GM23338 (cell line): ENCODE data around the gene SLC12A7. TPM values are rescaled to one million over a fixed set of nuclear protein-coding genes. Genes with fewer than 3 reads are reported as not detected.

Experiments
- ATAC-seq: fragments of 200-7000 bp; cut with Tn5 transposase; 3 replicates; pipeline ENCODE4 v1.9.1; 2020
- DNase-seq: peaks from one replicate; pipeline ENCODE4 v3.0.0-alpha.2; 2015; ENCODE audit warnings: low spot score
- H2AFZ ChIP-seq: fragments of 200-600 bp; sonication (generic); 2 replicates; pipeline ENCODE4 v1.8.0; 2016; ENCODE audit warnings: antibody characterized with exemption, mild to moderate bottlenecking, moderate library complexity
- H3F3A ChIP-seq: fragments of 200-600 bp; sonication (generic); replicated peaks from 2 replicates; pipeline ENCODE4 v1.8.0; 2017; ENCODE audit warnings: antibody characterized with exemption, mixed run types, low read depth
- H3K27ac ChIP-seq: fragments of 200-600 bp; sonication (generic); 2 replicates; pipeline ENCODE4 v1.6.1; 2016; ENCODE audit warnings: low read depth
- H3K27me3 ChIP-seq: fragments of 200-600 bp; sonication (generic); 2 replicates; pipeline ENCODE4 v1.8.0; 2016; ENCODE audit warnings: mild to moderate bottlenecking, mixed run types, moderate library complexity; ENCODE audit not compliant: insufficient read depth
- H3K36me3 ChIP-seq: fragments of 200-600 bp; sonication (generic); 2 replicates; pipeline ENCODE4 v1.8.0; 2016; ENCODE audit warnings: mild to moderate bottlenecking; ENCODE audit not compliant: insufficient read depth
- H3K4me1 ChIP-seq: fragments of 200-600 bp; sonication (generic); 2 replicates; pipeline ENCODE4 v1.8.0; 2016; ENCODE audit warnings: mild to moderate bottlenecking, moderate library complexity; ENCODE audit not compliant: insufficient read depth
- H3K4me2 ChIP-seq: fragments of 200-600 bp; sonication (generic); 2 replicates; pipeline ENCODE4 v1.7.1; 2017; ENCODE audit warnings: mixed run types
- H3K4me3 ChIP-seq: fragments of 200-600 bp; sonication (generic); 2 replicates; pipeline ENCODE4 v1.6.1; 2016; ENCODE audit warnings: mixed run types
- H3K79me2 ChIP-seq: fragments of 200-600 bp; sonication (generic); replicated peaks from 2 replicates; pipeline ENCODE4 v1.8.0; 2017; ENCODE audit warnings: mild to moderate bottlenecking; ENCODE audit not compliant: insufficient read depth
- H3K9me2 ChIP-seq: fragments of 200-600 bp; sonication (generic); 2 replicates; pipeline ENCODE4 v1.8.0; 2017; ENCODE audit not compliant: insufficient read depth
- H4K20me1 ChIP-seq: fragments of 200-600 bp; sonication (generic); replicated peaks from 2 replicates; pipeline ENCODE4 v1.8.0; 2017; ENCODE audit warnings: mild to moderate bottlenecking; ENCODE audit not compliant: insufficient read depth
- H3K27ac Mint-ChIP-seq: 2 replicates; pipeline ENCODE4 v1.8.0; 2020; ENCODE audit warnings: inconsistent platforms, mild to moderate bottlenecking, moderate library complexity, mixed read lengths
- H3K27me3 Mint-ChIP-seq: 3 replicates; pipeline ENCODE4 v1.8.0; 2022; ENCODE audit warnings: low read depth, mild to moderate bottlenecking, moderate library complexity, mixed read lengths, inconsistent platforms; ENCODE audit not compliant: insufficient read depth, poor library complexity
- H3K36me3 Mint-ChIP-seq: 3 replicates; pipeline ENCODE4 v1.8.0; 2021; ENCODE audit warnings: low read depth, mild to moderate bottlenecking, inconsistent platforms, moderate library complexity, mixed read lengths
- H3K4me1 Mint-ChIP-seq: 3 replicates; pipeline ENCODE4 v1.8.0; 2020; ENCODE audit warnings: mild to moderate bottlenecking, inconsistent platforms, mixed read lengths
- H3K4me3 Mint-ChIP-seq: 3 replicates; pipeline ENCODE4 v1.8.0; 2021; ENCODE audit warnings: moderate library complexity, mild to moderate bottlenecking, inconsistent platforms, mixed read lengths
- H3K9me3 Mint-ChIP-seq: 3 replicates; pipeline ENCODE4 v1.8.0; 2020; ENCODE audit warnings: moderate library complexity, mild to moderate bottlenecking, inconsistent platforms, mixed read lengths
- CREB1 ChIP-seq: fragments of 250-450 bp; sonication (Bioruptor Pico); IDR thresholded peaks from 2 replicates; pipeline ENCODE4 v1.5.0; 2020; ENCODE audit warnings: low read depth, mild to moderate bottlenecking, moderate library complexity
- EZH2 ChIP-seq: fragments of 200-600 bp; sonication (generic); IDR thresholded peaks from one replicate; pipeline ENCODE4 v1.8.0; 2017; ENCODE audit warnings: antibody characterized with exemption, mild to moderate bottlenecking, low read depth; ENCODE audit not compliant: unreplicated experiment
- EZH2phosphoT487 ChIP-seq: fragments of 200-600 bp; sonication (generic); IDR thresholded peaks from one replicate; pipeline ENCODE4 v1.8.1; 2018; ENCODE audit warnings: antibody characterized with exemption; ENCODE audit not compliant: unreplicated experiment
- JUNB ChIP-seq: IDR thresholded peaks from one replicate; pipeline ENCODE4 v1.6.1; 2016; ENCODE audit warnings: antibody characterized with exemption; ENCODE audit not compliant: unreplicated experiment
- NANOG ChIP-seq: IDR thresholded peaks from 2 replicates; pipeline ENCODE4 v1.6.1; 2016; ENCODE audit warnings: antibody characterized with exemption, borderline replicate concordance
- POLR2AphosphoS5 ChIP-seq: IDR thresholded peaks from 2 replicates; pipeline ENCODE4 v1.6.1; 2016; ENCODE audit warnings: antibody characterized with exemption, low read depth
- STAT1 ChIP-seq: IDR thresholded peaks from one replicate; pipeline ENCODE4 v1.6.1; 2016; ENCODE audit warnings: antibody characterized with exemption; ENCODE audit not compliant: unreplicated experiment
- ZNF114 ChIP-seq: fragments of 250-450 bp; sonication (Bioruptor Pico); IDR thresholded peaks from 2 replicates; pipeline ENCODE4 v1.5.0; 2020; ENCODE audit warnings: mild to moderate bottlenecking, moderate library complexity
- ZNF331 ChIP-seq: fragments of 250-450 bp; sonication (Bioruptor Pico); IDR thresholded peaks from 2 replicates; pipeline ENCODE4 v1.5.0; 2020; ENCODE audit warnings: low read depth, mild to moderate bottlenecking, moderate library complexity
- polyA plus RNA-seq: library from polyadenylated mRNA; unstranded; fragments of >200 nt; fragmentation: Nextera tagmentation; extraction: Ambion mirVana; gene quantifications from 2 replicates; pipeline ENCODE4 v1.2.1, GENCODE V29; 2016
- total RNA-seq: library from RNA; depleted of rRNA; stranded (reverse); fragments of >200 nt; shearing (Covaris generic); gene quantifications from 2 replicates; pipeline ENCODE4 v1.2.3, GENCODE V29; 2014
- TF ChIP-seq, protein P1 (sequence below): fragments of 250-450 bp; sonication (Bioruptor Pico); IDR thresholded peaks from 2 replicates; pipeline ENCODE4 v1.5.0; 2020; ENCODE audit warnings: mild to moderate bottlenecking, moderate library complexity
- TF ChIP-seq, protein P2 (sequence below): IDR thresholded peaks from one replicate; pipeline ENCODE4 v1.6.1; 2018; ENCODE audit warnings: antibody characterized with exemption; ENCODE audit not compliant: unreplicated experiment
- TF ChIP-seq, protein P3 (sequence below): IDR thresholded peaks from 2 replicates; pipeline ENCODE4 v1.6.1; 2016; ENCODE audit warnings: antibody characterized with exemption
- TF ChIP-seq, protein P4 (sequence below), 2 experiments: fragments of 200-600 bp in 1 of 2; sonication (generic) in 1 of 2; conservative IDR thresholded peaks; 2 replicates each; pipeline versions ENCODE4 v1.5.1 to v1.6.1; 2016 to 2017; ENCODE audit warnings: antibody characterized with exemption in 2 of 2, low read depth in 2 of 2, mild to moderate bottlenecking in 2 of 2, moderate library complexity in 1 of 2

SLC12A7 gene
- total and polyA plus RNA-seq, 2 experiments from 2014 or later, result 7.4 to 32.2 TPM

DNA sequence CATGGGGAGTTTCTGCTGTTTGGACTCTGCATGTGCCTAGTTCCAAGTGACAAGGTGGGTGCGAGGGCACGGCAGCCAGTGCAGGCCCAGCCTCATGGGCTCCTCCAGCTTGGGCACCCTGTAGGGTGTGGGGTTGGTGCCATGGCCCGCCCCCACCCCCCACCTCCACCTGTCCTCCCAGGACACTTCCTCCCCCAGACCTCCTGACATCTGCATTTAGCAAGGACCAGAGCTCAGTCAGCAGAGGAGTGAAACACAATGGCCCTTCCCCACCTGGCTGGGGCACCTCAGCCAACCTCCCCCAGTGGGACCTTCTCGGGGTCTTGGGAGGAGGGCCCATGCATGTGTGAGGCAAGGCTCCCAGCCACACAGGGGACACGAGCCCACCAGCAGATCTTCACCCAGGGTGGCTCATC, 105.2 kb downstream of the SLC12A7 start:
- Mint-ChIP-seq H3K9me3 (no peaks in the 10 kb centered on the region; the same call in 2 of the 3 replicates), H3K27ac (no peak overlapping the region), H3K36me3 (no peaks in the 10 kb centered on the region), H3K27me3 (peaks cover 67% of the 10 kb centered on the region), H3K4me3 (no peak overlapping the region), H3K4me1 (peaks cover 40% of the 10 kb centered on the region)
- H3K27ac ChIP-seq, result no peak overlapping the region
- no peaks in the 10 kb centered on the region for H3K79me2 ChIP-seq
- no peaks in the 10 kb centered on the region; the same call in 1 of the 2 replicates for H3F3A ChIP-seq
- DNase-seq (no peak), ATAC-seq (no peak)
- no peaks in the 10 kb centered on the region for H3K9me2 ChIP-seq
- TF ChIP-seq EZH2 (no peak), NANOG (no peak), EZH2phosphoT487 (no peak), ZNF331 (CRISPR knock-in tag) (no peak), STAT1 (no peak), ZNF114 (CRISPR knock-in tag) (no peak), POLR2AphosphoS5 (no peak), CREB1 (CRISPR knock-in tag) (no peak), JUNB (no peak)
- TF ChIP-seq, protein P1, sequence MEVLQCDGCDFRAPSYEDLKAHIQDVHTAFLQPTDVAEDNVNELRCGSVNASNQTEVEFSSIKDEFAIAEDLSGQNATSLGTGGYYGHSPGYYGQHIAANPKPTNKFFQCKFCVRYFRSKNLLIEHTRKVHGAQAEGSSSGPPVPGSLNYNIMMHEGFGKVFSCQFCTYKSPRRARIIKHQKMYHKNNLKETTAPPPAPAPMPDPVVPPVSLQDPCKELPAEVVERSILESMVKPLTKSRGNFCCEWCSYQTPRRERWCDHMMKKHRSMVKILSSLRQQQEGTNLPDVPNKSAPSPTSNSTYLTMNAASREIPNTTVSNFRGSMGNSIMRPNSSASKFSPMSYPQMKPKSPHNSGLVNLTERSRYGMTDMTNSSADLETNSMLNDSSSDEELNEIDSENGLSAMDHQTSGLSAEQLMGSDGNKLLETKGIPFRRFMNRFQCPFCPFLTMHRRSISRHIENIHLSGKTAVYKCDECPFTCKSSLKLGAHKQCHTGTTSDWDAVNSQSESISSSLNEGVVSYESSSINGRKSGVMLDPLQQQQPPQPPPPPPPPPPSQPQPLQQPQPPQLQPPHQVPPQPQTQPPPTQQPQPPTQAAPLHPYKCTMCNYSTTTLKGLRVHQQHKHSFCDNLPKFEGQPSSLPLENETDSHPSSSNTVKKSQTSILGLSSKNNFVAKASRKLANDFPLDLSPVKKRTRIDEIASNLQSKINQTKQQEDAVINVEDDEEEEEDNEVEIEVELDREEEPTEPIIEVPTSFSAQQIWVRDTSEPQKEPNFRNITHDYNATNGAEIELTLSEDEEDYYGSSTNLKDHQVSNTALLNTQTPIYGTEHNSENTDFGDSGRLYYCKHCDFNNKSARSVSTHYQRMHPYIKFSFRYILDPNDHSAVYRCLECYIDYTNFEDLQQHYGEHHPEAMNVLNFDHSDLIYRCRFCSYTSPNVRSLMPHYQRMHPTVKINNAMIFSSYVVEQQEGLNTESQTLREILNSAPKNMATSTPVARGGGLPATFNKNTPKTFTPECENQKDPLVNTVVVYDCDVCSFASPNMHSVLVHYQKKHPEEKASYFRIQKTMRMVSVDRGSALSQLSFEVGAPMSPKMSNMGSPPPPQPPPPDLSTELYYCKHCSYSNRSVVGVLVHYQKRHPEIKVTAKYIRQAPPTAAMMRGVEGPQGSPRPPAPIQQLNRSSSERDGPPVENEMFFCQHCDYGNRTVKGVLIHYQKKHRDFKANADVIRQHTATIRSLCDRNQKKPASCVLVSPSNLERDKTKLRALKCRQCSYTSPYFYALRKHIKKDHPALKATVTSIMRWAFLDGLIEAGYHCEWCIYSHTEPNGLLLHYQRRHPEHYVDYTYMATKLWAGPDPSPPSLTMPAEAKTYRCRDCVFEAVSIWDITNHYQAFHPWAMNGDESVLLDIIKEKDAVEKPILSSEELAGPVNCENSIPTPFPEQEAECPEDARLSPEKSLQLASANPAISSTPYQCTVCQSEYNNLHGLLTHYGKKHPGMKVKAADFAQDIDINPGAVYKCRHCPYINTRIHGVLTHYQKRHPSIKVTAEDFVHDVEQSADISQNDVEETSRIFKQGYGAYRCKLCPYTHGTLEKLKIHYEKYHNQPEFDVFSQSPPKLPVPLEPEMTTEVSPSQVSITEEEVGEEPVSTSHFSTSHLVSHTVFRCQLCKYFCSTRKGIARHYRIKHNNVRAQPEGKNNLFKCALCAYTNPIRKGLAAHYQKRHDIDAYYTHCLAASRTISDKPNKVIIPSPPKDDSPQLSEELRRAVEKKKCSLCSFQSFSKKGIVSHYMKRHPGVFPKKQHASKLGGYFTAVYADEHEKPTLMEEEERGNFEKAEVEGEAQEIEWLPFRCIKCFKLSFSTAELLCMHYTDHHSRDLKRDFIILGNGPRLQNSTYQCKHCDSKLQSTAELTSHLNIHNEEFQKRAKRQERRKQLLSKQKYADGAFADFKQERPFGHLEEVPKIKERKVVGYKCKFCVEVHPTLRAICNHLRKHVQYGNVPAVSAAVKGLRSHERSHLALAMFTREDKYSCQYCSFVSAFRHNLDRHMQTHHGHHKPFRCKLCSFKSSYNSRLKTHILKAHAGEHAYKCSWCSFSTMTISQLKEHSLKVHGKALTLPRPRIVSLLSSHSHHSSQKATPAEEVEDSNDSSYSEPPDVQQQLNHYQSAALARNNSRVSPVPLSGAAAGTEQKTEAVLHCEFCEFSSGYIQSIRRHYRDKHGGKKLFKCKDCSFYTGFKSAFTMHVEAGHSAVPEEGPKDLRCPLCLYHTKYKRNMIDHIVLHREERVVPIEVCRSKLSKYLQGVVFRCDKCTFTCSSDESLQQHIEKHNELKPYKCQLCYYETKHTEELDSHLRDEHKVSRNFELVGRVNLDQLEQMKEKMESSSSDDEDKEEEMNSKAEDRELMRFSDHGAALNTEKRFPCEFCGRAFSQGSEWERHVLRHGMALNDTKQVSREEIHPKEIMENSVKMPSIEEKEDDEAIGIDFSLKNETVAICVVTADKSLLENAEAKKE, result no peak
- TF ChIP-seq, protein P2, sequence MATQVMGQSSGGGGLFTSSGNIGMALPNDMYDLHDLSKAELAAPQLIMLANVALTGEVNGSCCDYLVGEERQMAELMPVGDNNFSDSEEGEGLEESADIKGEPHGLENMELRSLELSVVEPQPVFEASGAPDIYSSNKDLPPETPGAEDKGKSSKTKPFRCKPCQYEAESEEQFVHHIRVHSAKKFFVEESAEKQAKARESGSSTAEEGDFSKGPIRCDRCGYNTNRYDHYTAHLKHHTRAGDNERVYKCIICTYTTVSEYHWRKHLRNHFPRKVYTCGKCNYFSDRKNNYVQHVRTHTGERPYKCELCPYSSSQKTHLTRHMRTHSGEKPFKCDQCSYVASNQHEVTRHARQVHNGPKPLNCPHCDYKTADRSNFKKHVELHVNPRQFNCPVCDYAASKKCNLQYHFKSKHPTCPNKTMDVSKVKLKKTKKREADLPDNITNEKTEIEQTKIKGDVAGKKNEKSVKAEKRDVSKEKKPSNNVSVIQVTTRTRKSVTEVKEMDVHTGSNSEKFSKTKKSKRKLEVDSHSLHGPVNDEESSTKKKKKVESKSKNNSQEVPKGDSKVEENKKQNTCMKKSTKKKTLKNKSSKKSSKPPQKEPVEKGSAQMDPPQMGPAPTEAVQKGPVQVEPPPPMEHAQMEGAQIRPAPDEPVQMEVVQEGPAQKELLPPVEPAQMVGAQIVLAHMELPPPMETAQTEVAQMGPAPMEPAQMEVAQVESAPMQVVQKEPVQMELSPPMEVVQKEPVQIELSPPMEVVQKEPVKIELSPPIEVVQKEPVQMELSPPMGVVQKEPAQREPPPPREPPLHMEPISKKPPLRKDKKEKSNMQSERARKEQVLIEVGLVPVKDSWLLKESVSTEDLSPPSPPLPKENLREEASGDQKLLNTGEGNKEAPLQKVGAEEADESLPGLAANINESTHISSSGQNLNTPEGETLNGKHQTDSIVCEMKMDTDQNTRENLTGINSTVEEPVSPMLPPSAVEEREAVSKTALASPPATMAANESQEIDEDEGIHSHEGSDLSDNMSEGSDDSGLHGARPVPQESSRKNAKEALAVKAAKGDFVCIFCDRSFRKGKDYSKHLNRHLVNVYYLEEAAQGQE, result no peak
- TF ChIP-seq, protein P3, sequence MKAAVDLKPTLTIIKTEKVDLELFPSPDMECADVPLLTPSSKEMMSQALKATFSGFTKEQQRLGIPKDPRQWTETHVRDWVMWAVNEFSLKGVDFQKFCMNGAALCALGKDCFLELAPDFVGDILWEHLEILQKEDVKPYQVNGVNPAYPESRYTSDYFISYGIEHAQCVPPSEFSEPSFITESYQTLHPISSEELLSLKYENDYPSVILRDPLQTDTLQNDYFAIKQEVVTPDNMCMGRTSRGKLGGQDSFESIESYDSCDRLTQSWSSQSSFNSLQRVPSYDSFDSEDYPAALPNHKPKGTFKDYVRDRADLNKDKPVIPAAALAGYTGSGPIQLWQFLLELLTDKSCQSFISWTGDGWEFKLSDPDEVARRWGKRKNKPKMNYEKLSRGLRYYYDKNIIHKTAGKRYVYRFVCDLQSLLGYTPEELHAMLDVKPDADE, result no peak
- TF ChIP-seq, protein P4, sequence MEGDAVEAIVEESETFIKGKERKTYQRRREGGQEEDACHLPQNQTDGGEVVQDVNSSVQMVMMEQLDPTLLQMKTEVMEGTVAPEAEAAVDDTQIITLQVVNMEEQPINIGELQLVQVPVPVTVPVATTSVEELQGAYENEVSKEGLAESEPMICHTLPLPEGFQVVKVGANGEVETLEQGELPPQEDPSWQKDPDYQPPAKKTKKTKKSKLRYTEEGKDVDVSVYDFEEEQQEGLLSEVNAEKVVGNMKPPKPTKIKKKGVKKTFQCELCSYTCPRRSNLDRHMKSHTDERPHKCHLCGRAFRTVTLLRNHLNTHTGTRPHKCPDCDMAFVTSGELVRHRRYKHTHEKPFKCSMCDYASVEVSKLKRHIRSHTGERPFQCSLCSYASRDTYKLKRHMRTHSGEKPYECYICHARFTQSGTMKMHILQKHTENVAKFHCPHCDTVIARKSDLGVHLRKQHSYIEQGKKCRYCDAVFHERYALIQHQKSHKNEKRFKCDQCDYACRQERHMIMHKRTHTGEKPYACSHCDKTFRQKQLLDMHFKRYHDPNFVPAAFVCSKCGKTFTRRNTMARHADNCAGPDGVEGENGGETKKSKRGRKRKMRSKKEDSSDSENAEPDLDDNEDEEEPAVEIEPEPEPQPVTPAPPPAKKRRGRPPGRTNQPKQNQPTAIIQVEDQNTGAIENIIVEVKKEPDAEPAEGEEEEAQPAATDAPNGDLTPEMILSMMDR (conservative IDR thresholded peaks at IDR 0.05; ENCODE audit: low read depth in 2 of 2), result no peak
- H2AFZ ChIP-seq, result no peak overlapping the region
- no peak overlapping the region for H3K4me2 ChIP-seq
- no peaks in the 10 kb centered on the region; the same call in 1 of the 2 replicates for H4K20me1 ChIP-seq
- H3K27me3 ChIP-seq, result peaks cover 76% of the 10 kb centered on the region
- H3K36me3 ChIP-seq, result no peaks in the 10 kb centered on the region
- H3K4me3 ChIP-seq, result no peak overlapping the region
- peaks cover 8% of the 10 kb centered on the region; the same call in 1 of the 2 replicates for H3K4me1 ChIP-seq
